Esophagus muscularis mucosa (tissue), 4 donors: Measurements from ENCODE around the gene GOLGA6C. TPM values are rescaled to one million over a fixed set of nuclear protein-coding genes. Genes with fewer than 3 reads are reported as not detected.
"Not testable (repeated sequence)": the region's sequence is repeated elsewhere in the genome, so short reads cannot be mapped to it uniquely, and the experiment has no call there.

ENCODE experiments used
- DNase-seq: peaks from one replicate; pipeline ENCODE4 v3.0.0-alpha.2; 2017; ENCODE audit errors: extremely low spot score
- H3K27ac ChIP-seq, 4 donors: fragments of 200-600 bp; sonication (generic); replicated peaks in 1 of 4; 1 replicate in 3 of 4; 2 replicates in 1 of 4; pipeline ENCODE4 v1.5.1; 2016 to 2019; ENCODE audit warnings: mild to moderate bottlenecking in 1 of 4
- H3K27me3 ChIP-seq, 4 donors: fragments of 200-600 bp; sonication (generic); one replicate each; pipeline versions ENCODE4 v1.5.1 to v1.6.0; 2016 to 2019
- H3K36me3 ChIP-seq, 4 donors: fragments of 200-600 bp; sonication (generic); one replicate each; pipeline ENCODE4 v1.5.1; 2016 to 2019
- H3K4me1 ChIP-seq, 4 donors: fragments of 200-600 bp; sonication (generic); one replicate each; pipeline ENCODE4 v1.5.1; 2016 to 2019
- H3K4me3 ChIP-seq, 4 donors: fragments of 200-600 bp; sonication (generic); 1 replicate in 2 of 4; 2 replicates in 2 of 4; pipeline ENCODE4 v1.5.1; 2016 to 2019; ENCODE audit warnings: mild to moderate bottlenecking in 4 of 4, moderate library complexity in 1 of 4
- H3K9me3 ChIP-seq, 4 donors: fragments of 200-600 bp; sonication (generic); 1 replicate in 3 of 4; 2 replicates in 1 of 4; pipeline ENCODE4 v1.5.1; 2016 to 2019
- CTCF ChIP-seq, 3 experiments: fragments of 200-600 bp in 2 of 3; fragments of 450-650 bp in 1 of 3; sonication (generic) in 2 of 3; IDR thresholded peaks; one replicate each; pipeline ENCODE4 v1.5.1; 2017 to 2019; ENCODE audit warnings: antibody characterized with exemption in 3 of 3, mild to moderate bottlenecking in 2 of 3, moderate library complexity in 1 of 3
- EP300 ChIP-seq: sonication (generic); formaldehyde crosslinking; IDR thresholded peaks from one replicate; pipeline ENCODE4 v1.6.1; 2017; ENCODE audit warnings: antibody characterized with exemption
- POLR2A ChIP-seq: fragments of 450-650 bp; IDR thresholded peaks from one replicate; pipeline ENCODE4 v1.6.1; 2017; ENCODE audit warnings: antibody characterized with exemption, moderate library complexity, mild to moderate bottlenecking, low read depth
- POLR2AphosphoS5 ChIP-seq, 2 donors: sonication (generic); formaldehyde crosslinking; IDR thresholded peaks; one replicate each; pipeline ENCODE4 v1.6.1; 2017; ENCODE audit warnings: antibody characterized with exemption in 2 of 2
- WGBS: methylation state at CpG from one replicate; pipeline ENCODE4 v1.1.5; 2018; 5-methylcytosine and 5-hydroxymethylcytosine counted together
- intact Hi-C: fragments of 100-400 bp; cut with DNase I; formaldehyde crosslinking; loops from one replicate; pipeline ENCODE4 v1.15.1; 2023
- total RNA-seq, 4 donors: library from RNA; depleted of rRNA; stranded (reverse); fragments of >200 nt; gene quantifications; one replicate each; pipeline versions ENCODE4 v1.1.0 to v1.2.1, GENCODE V29; 2016

Gene GOLGA6C
- total RNA-seq, 4 donors from 2014 or later = not detected

GRCh38 chr15:75224281-75224680 is 33.9 kb upstream of the GOLGA6C start:
- Histone ChIP-seq H3K9me3 (no peaks in the 10 kb centered on the region), H3K4me3 (no peak overlapping the region), H3K27me3 (peaks cover 0 to 15% (median 0%) of the 10 kb centered on the region in 4 donors), H3K27ac (no peak overlapping the region), H3K4me1 (no peaks in the 10 kb centered on the region), H3K36me3 (peaks cover 0 to 5% (median 0%) of the 10 kb centered on the region in 4 donors)
- TF ChIP-seq POLR2A = no peak
- TF ChIP-seq POLR2AphosphoS5 (IDR thresholded peaks at IDR 0.05) = no peak
- TF ChIP-seq EP300 = no peak
- intact Hi-C loops = no loop called here
- 88% methylated on average over 7 of the region's 12 CpGs for WGBS
- DNase-seq = no peak

- intact Hi-C loops, H3K9me3 ChIP-seq, H3K4me1 ChIP-seq, DNase-seq, H3K27ac ChIP-seq, H3K36me3 ChIP-seq, H3K4me3 ChIP-seq: not testable (repeated sequence)
- H3K27me3 ChIP-seq = peaks cover 0 to 22% (median 0%) of the 10 kb centered on the region in 4 donors
- WGBS = 66% methylated on average over 6 of the region's 10 CpGs
Observed at GRCh38 chr15:75225102-75225836, 32.9 kb upstream of the GOLGA6C start.

- Histone ChIP-seq H3K36me3 (no peaks in the 10 kb centered on the region), H3K4me3 (no peak overlapping the region), H3K27me3 (peaks cover 0 to 22% (median 0%) of the 10 kb centered on the region in 4 donors), H3K9me3 (no peaks in the 10 kb centered on the region), H3K27ac (no peak overlapping the region), H3K4me1 (no peaks in the 10 kb centered on the region)
- no peak for TF ChIP-seq POLR2AphosphoS5 (IDR thresholded peaks at IDR 0.05)
- no peak for TF ChIP-seq CTCF (IDR thresholded peaks at IDR 0.05)
- TF ChIP-seq EP300 = no peak
- no peak for DNase-seq
- 89% methylated on average over 15 of the region's 16 CpGs for WGBS
- intact Hi-C loops = no loop called here
Observed at GRCh38 chr15:75225951-75226732, 32.0 kb upstream of the GOLGA6C start.

GRCh38 chr15:75227112-75227511 is 31.0 kb upstream of the GOLGA6C start:
- intact Hi-C loops = not testable (repeated sequence)

GRCh38 chr15:75227663-75228280 is 30.4 kb upstream of the GOLGA6C start:
- Histone ChIP-seq H3K4me3 (no peak overlapping the region), H3K36me3 (no peaks in the 10 kb centered on the region), H3K9me3 (no peaks in the 10 kb centered on the region), H3K27ac (no peak overlapping the region), H3K4me1 (no peaks in the 10 kb centered on the region), H3K27me3 (peaks cover 0 to 31% (median 0%) of the 10 kb centered on the region in 4 donors)
- intact Hi-C loops = no loop called here
- no peak for TF ChIP-seq EP300
- no peak for TF ChIP-seq POLR2A
- no peak for TF ChIP-seq CTCF (IDR thresholded peaks at IDR 0.05)
- TF ChIP-seq POLR2AphosphoS5 (IDR thresholded peaks at IDR 0.05) = no peak
- WGBS = 87% methylated on average over 10 of the region's 13 CpGs
- no peak for DNase-seq

More at GRCh38 chr15:75227112-75227511, 31.0 kb upstream of the GOLGA6C start:
- not testable (repeated sequence) for H3K4me1 ChIP-seq, H3K27ac ChIP-seq, DNase-seq, H3K9me3 ChIP-seq, H3K4me3 ChIP-seq, H3K36me3 ChIP-seq
- WGBS = 70% methylated on average over 5 of the region's 7 CpGs
- peaks cover 0 to 25% (median 0%) of the 10 kb centered on the region in 4 donors for H3K27me3 ChIP-seq

- TF ChIP-seq POLR2AphosphoS5 (IDR thresholded peaks at IDR 0.05) (no peak), POLR2A (no peak), EP300 (no peak), CTCF (IDR thresholded peaks at IDR 0.05) (no peak)
- 100% methylated on average over 4 of the region's 9 CpGs for WGBS
- no peak for DNase-seq
Observed at GRCh38 chr15:75228787-75229186, 29.3 kb upstream of the GOLGA6C start.

More at GRCh38 chr15:75228787-75229186, 29.3 kb upstream of the GOLGA6C start:
- H3K4me3 ChIP-seq = no peak overlapping the region
- H3K36me3 ChIP-seq = no peaks in the 10 kb centered on the region
- H3K27ac ChIP-seq = no peak overlapping the region
- peaks cover 0 to 41% (median 0%) of the 10 kb centered on the region in 4 donors for H3K27me3 ChIP-seq
- no peaks in the 10 kb centered on the region for H3K9me3 ChIP-seq
- no peaks in the 10 kb centered on the region for H3K4me1 ChIP-seq
- intact Hi-C loops = no loop called here
